GM12872 (cell line): ENCODE data around the gene RB1.

Experiments
- TF ChIP-seq, protein P1 (sequence below): IDR thresholded peaks from 3 replicates; pipeline ENCODE4 v1.5.1; 2011; ENCODE audit warnings: low read depth, mild to moderate bottlenecking, low read length, moderate library complexity; ENCODE audit not compliant: insufficient read depth

Gene RB1

DNA sequence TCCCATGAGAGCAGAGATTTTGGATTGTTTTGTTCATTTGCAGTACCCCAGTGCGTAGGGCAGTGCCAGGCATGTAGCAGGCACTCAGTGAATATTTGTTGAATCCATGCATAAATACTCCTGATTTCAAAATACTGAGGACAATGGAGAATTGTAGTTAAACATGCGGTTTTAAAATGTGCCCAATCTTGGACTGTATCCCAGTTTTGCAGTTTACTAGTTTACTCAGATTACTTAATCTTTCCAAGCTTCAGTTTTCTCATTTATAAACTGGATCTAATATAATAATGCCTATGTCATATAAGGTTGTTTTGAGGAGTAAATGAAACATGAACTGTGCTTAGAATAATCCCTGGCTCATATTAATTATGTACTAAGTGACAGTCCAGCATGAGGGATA is 190.3 kb downstream of the RB1 start:
- TF ChIP-seq, protein P1, sequence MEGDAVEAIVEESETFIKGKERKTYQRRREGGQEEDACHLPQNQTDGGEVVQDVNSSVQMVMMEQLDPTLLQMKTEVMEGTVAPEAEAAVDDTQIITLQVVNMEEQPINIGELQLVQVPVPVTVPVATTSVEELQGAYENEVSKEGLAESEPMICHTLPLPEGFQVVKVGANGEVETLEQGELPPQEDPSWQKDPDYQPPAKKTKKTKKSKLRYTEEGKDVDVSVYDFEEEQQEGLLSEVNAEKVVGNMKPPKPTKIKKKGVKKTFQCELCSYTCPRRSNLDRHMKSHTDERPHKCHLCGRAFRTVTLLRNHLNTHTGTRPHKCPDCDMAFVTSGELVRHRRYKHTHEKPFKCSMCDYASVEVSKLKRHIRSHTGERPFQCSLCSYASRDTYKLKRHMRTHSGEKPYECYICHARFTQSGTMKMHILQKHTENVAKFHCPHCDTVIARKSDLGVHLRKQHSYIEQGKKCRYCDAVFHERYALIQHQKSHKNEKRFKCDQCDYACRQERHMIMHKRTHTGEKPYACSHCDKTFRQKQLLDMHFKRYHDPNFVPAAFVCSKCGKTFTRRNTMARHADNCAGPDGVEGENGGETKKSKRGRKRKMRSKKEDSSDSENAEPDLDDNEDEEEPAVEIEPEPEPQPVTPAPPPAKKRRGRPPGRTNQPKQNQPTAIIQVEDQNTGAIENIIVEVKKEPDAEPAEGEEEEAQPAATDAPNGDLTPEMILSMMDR: no peak

DNA sequence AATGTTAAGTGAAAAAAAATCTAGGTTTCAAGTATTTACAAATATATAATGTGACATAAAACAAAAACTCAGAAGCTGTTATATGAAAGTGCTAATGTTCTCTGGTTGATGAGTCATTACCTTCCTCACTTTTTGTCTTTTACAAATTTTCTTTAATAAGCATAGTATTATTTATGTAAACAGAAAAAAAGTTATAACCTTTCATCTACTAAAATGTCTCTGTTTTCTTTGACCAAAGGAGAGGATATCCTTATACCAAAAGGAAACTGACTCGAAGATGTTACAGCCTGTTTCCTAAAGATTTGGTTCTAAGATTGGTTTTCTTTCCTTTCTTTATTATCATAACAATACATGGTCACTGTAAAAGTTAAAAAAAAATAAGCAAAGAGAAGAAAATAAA is 191.3 kb downstream of the RB1 start:
- TF ChIP-seq, protein P1: no peak

DNA sequence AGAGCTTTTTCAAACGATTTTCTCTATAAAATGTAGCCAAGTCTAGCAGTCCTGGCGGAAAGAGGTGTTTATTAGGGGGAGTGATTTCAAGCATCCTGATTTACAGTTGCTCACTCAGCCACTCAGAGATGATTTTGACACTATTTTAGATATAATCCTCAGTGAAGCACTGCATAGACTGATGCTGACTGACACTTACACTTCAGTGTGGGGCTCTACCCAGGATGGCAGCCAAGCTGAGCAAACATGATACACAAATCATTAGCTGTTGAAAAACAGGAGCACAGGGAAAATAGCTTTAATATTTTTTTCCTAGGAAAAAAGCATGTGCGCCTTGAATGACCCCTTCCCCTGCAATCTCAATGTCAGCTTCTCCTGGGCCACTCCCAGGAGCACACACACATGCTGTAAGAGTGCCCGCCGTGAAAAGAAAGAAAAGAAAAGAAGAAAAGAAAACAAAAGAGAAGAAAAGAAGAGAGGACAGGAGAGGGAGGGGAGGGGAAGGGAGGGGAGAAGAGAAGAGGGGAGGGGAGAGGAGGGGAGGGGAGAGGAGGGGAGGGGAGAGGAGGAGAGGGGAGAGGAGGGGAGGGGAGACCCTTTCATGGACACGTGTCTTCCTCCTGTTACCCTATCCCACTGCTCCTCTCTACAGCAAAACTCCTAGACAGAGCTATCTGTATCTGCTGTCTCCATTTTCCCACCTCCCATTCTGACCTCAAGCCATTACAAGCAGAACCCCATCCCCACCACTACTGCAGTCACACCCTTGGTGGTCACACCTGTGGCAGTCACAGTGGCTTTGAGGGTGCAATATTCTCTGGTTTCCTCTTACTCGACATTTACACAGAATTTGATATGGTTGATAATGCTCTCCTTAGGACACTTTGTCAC is 193.0 kb downstream of the RB1 start:
- TF ChIP-seq, protein P1: no peak

DNA sequence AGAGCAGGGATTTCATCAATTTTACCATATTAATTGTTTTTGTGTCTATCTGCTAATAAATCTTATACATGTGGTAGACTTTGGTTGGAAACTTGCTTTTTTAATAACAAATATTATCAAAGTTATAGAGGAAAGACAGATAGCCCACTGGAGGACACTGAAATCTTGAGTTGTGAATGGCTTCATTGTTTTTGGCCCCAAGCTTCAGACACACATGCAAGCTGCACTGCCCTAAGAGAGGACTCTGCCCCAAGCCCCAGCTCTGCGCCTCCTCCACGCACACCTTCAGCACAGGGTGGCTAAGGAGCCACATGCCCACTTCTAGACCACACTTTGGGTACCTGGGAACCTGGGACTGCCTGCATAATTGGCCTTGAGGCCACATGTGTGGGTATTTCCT is 194.1 kb downstream of the RB1 start:
- TF ChIP-seq, protein P1: no peak

DNA sequence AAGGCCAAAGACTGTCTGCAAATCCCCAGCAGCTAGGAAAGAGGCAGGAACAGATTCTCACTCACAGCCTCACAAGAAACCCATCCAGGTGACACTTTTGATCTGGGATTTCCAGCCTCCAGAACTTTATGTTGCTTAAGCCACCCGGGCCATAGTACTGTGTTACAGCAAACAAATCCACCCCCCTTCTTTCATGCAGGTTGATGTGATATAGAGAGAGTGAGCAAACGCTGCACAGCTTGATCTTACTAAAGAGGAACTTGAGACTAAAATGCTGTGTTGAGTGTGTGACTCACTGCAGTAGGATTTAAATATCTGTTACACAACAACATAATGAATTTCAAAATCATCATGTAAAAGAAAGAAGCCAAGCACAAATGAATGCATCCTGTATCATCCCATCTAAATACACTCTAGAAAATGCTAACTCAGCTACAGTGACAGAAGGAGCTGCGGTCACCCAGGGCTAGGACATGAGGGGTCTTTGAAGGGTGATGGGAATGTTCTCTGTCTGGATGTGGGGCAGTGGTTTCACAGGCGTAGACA is 197.2 kb downstream of the RB1 start:
- TF ChIP-seq, protein P1: no peak

DNA sequence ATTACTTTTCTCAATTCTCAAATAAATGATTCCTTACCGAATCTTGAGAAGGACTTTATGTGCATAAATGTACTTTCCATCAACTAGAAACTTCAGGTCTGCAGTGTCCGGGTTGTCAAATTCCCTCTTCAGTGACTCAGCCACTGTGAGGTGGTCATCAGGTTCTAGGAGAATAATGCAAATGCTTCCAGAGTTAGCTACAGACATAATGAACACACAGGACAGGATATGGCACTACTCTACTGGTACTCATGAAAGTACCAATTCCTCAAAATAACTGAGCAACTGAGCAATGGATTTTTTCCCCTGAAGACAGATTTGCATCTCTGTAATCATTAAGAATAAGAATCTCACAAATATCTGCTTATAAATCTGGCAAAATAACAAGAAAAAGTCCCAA is 198.2 kb downstream of the RB1 start:
- TF ChIP-seq, protein P1: no peak

DNA sequence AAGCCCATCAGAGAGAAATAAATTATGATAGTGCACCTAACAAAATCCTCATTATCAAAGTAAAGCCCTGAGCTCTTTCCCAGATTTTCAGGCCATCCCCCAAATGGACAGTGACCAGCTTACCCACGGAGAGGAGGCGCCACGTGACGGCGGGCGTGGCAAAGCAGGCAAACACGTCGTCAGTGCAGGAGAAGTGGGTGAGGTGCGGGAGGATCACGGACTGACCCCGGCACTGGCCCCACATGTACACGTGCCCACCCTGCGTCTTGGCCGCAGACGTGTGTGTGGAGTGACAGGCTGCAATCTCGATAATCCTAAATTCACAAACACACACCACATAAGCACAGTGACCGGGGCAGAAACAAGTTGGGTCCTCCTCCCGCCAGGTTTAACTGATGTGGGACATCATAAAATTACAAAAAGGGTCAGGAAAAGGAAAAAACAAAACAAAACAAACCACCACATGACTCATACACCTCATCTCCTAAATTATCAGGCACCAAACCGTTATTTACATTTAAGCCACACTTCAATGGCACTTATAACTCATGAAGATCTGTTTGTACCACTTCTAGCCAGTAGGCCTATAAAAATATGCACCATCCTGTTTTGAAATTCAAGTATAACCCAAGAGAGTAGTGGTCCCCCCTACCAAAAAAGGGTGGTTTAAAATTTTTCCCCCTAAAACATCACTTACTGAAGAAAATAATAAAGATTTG is 199.2 kb downstream of the RB1 start:
- TF ChIP-seq, protein P1: no peak
